HG02943 (cell line): ENCODE measurements around the gene DPP6.
"Not testable (repeated sequence)": the region's sequence is repeated elsewhere in the genome, so short reads cannot be mapped to it uniquely, and the experiment has no call there.

Experiments
- ATAC-seq: cut with Tn5 transposase; IDR thresholded peaks from one replicate; pipeline ENCODE4 v1.9.1; 2021; ENCODE audit warnings: mild to moderate bottlenecking, low read depth, moderate library complexity; ENCODE audit not compliant: unreplicated experiment

DPP6 gene

DNA sequence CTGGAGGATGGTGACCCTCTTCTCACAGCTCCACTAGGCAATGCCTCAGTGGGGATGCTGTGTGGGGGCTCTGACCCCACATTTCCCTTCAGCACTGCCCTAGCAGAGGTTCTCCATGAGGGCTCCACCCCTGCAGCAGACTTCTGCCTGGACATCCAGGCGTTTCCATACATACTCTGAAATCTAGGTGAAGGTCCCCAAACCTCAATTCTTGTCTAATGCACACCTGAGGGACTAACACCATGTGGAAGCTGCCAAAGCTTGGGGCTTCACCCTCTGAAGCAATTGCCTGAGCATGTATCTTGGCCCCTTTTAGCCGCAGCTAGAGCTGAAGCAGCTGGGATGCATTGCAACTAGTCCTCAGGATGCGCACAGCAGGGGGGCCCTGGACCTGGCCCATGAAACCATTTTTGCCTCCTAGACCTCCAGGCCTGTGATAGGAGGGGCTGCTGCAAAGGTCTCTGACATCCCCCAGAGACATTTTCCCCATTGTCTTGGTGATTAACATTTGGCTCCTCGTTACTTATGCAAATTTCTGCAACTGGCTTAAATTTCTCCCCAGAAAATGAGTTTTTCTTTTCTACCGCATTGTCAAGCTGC is 882.3 kb downstream of the DPP6 start:
- not testable (repeated sequence) for ATAC-seq

DNA sequence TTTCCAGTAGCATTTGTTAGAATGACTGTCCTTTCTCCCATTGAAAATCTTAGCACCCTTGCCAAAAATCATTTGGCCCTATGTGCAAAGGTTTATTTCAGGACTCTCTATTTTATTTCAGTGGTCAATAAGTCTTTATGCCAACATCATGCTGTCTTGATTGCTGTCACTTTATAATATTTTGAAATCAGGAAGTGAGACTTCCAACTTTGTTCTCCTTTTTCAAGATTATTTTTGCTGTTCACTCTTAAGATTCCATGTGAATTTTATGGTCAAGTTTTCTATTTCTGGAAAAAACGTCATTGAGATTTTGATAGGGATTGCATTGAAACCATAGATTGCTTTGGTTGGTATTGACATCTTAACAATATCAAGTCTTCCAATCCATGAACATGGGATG is 885.6 kb downstream of the DPP6 start:
- no peak for ATAC-seq

DNA sequence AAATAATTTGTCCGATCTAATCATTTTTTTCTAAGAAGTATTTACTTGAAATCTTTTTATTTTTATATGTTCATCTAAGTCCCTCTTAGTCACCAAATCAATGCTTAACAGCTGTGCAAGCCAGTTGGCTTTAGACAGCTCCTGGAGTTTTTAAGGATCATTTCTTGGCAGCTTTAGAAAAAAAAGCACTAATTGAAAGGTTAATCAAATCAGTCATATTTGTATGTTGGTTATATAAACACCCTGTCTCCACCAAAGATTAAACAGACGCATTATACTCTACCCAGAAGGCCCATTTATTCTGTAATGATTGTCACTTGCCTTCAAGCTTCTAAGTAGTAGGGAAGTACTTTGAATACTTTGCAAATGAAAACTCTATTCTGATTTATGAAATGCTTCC is 890.5 kb downstream of the DPP6 start:
- ATAC-seq = no peak
